Calu3 (cell line): Measurements from ENCODE around the gene GGNBP2. TPM values are rescaled to one million over a fixed set of nuclear protein-coding genes. Genes with fewer than 3 reads are reported as not detected.

Experiments
- BruUV-seq: library from RNA; stranded (reverse); fragments of 400-500 nt; replicated peaks from 2 replicates; lab custom pipeline; 2021; lab: Mats Ljungman, UMichigan
- CTCF ChIA-PET: fragments of 300-600 bp; sonication (Branson Sonifier 250); formaldehyde crosslinking; loops from one replicate; lab custom pipeline; 2022; ENCODE audit warnings: antibody characterized with exemption; lab: Charles Lee
- DNase-seq: peaks from one replicate; pipeline ENCODE4 v3.0.0; 2022
- H3K27ac Mint-ChIP-seq: one replicate; pipeline ENCODE4 v1.8.0; 2022; ENCODE audit warnings: mixed read lengths; ENCODE audit not compliant: unreplicated experiment
- H3K27me3 Mint-ChIP-seq: one replicate; pipeline ENCODE4 v1.8.0; 2022; ENCODE audit warnings: mixed read lengths; ENCODE audit not compliant: unreplicated experiment
- H3K36me3 Mint-ChIP-seq: one replicate; pipeline ENCODE4 v1.8.0; 2022; ENCODE audit warnings: mild to moderate bottlenecking, moderate library complexity, mixed read lengths; ENCODE audit not compliant: insufficient read depth, unreplicated experiment
- H3K4me1 Mint-ChIP-seq: one replicate; pipeline ENCODE4 v1.8.0; 2022; ENCODE audit warnings: mild to moderate bottlenecking, low read depth, mixed read lengths; ENCODE audit not compliant: unreplicated experiment
- H3K4me3 Mint-ChIP-seq: one replicate; pipeline ENCODE4 v1.8.0; 2022; ENCODE audit warnings: mild to moderate bottlenecking, low read depth, moderate library complexity, mixed read lengths; ENCODE audit not compliant: unreplicated experiment
- H3K9me3 Mint-ChIP-seq: one replicate; pipeline ENCODE4 v1.8.0; 2022; ENCODE audit warnings: low read depth, mixed read lengths; ENCODE audit not compliant: unreplicated experiment
- CTCF ChIP-seq: fragments of 200-600 bp; IDR thresholded peaks from one replicate; pipeline ENCODE4 v1.8.0; 2022; ENCODE audit warnings: antibody characterized with exemption; ENCODE audit not compliant: unreplicated experiment
- intact Hi-C: fragments of 100-400 bp; cut with micrococcal nuclease; formaldehyde crosslinking; loops from one replicate; pipeline ENCODE4 v1.10.0; 2022; ENCODE audit not compliant: unreplicated experiment
- total RNA-seq: library from RNA; stranded (reverse); gene quantifications from 2 replicates; pipeline ENCODE4 v1.2.3, GENCODE V29; 2022

GGNBP2 gene
- total RNA-seq, 1 experiment from 2014 or later = 266 TPM

GRCh38 chr17:36592316-36592715 is 47.6 kb downstream of the GGNBP2 start:
- no TSS peak for BruUV-seq
- CTCF ChIA-PET = interaction anchor here (0.6 to 5.8 kb wide), 5 partner anchors 10 to 73 kb away, joined by 3 to 69 read pairs (median 4); partner anchors contain the start of genes MRM1, MYO19 and PIGW
- Mint-ChIP-seq H3K4me1 (peaks cover 40% of the 10 kb centered on the region), H3K9me3 (no peaks in the 10 kb centered on the region), H3K27ac (peak overlapping the region; percentile 2), H3K4me3 (peak overlapping the region; percentile 89), H3K27me3 (no peaks in the 10 kb centered on the region), H3K36me3 (peaks cover 58% of the 10 kb centered on the region)
- peak; percentile 80 for DNase-seq
- TF ChIP-seq CTCF = peak; percentile 6
- intact Hi-C loops = no loop called here

GRCh38 chr17:36592716-36593321 is 48.1 kb downstream of the GGNBP2 start:
- peaks cover 53% of the 10 kb centered on the region for H3K36me3 Mint-ChIP-seq
- peaks cover 40% of the 10 kb centered on the region for H3K4me1 Mint-ChIP-seq
- BruUV-seq = TSS peak; percentile 14
- peak; percentile 3 for TF ChIP-seq CTCF
- H3K9me3 Mint-ChIP-seq = no peaks in the 10 kb centered on the region
- H3K4me3 Mint-ChIP-seq = peak overlapping the region; percentile 89
- no peak for DNase-seq
- H3K27me3 Mint-ChIP-seq = no peaks in the 10 kb centered on the region
- CTCF ChIA-PET = interaction anchor here (0.6 to 5.8 kb wide), 6 partner anchors 9 to 73 kb away, joined by 3 to 69 read pairs (median 4); partner anchors contain the start of genes MRM1, MYO19 and PIGW
- intact Hi-C loops = no loop called here
- H3K27ac Mint-ChIP-seq = peak overlapping the region; percentile 2

- Mint-ChIP-seq H3K4me1 (peaks cover 40% of the 10 kb centered on the region), H3K36me3 (peaks cover 46% of the 10 kb centered on the region), H3K9me3 (no peaks in the 10 kb centered on the region), H3K27ac (peak overlapping the region; percentile 2), H3K27me3 (no peaks in the 10 kb centered on the region), H3K4me3 (no peak overlapping the region)
- no TSS peak for BruUV-seq
- DNase-seq = no peak
- no peak for TF ChIP-seq CTCF
- CTCF ChIA-PET = interaction anchor here (0.6 to 5.8 kb wide), 6 partner anchors 8 to 72 kb away, joined by 3 to 69 read pairs (median 4); partner anchors contain the start of genes GGNBP2, MRM1, MYO19 and PIGW
- intact Hi-C loops = no loop called here
Measured at GRCh38 chr17:36593656-36594316, 49.1 kb downstream of the GGNBP2 start.

- intact Hi-C loops = no loop called here
- no peak overlapping the region for H3K27ac Mint-ChIP-seq
- no peaks in the 10 kb centered on the region for H3K9me3 Mint-ChIP-seq
- no peaks in the 10 kb centered on the region for H3K27me3 Mint-ChIP-seq
- CTCF ChIA-PET = interaction anchor here (0.6 to 5.8 kb wide), 7 partner anchors 7 to 1876 kb away, joined by 3 to 69 read pairs (median 4); partner anchors contain the start of genes GGNBP2 and MRM1
- BruUV-seq = no TSS peak
- no peak for TF ChIP-seq CTCF
- H3K4me3 Mint-ChIP-seq = no peak overlapping the region
- H3K36me3 Mint-ChIP-seq = peaks cover 38% of the 10 kb centered on the region
- H3K4me1 Mint-ChIP-seq = peaks cover 39% of the 10 kb centered on the region
- no peak for DNase-seq
Measured at GRCh38 chr17:36594626-36595401, 50.1 kb downstream of the GGNBP2 start.
